NT2/D1 (cell line): ENCODE data around the gene MAP2K2.
A peak's percentile ranks its signal among the peaks of the same experiment; 100 is the strongest.

ENCODE experiments used
- DNase-seq: peaks from one replicate; pipeline ENCODE4 v3.0.0-alpha.2; 2011; ENCODE audit warnings: low read depth, low spot score
- H3K27me3 ChIP-seq: 2 replicates; pipeline ENCODE4 v1.6.0; 2011; ENCODE audit warnings: mild to moderate bottlenecking; ENCODE audit not compliant: insufficient read length, insufficient read depth
- H3K36me3 ChIP-seq: 2 replicates; pipeline ENCODE4 v1.6.1; 2011; ENCODE audit warnings: mild to moderate bottlenecking, low read length, mixed read lengths; ENCODE audit not compliant: insufficient read depth, insufficient read length
- H3K4me1 ChIP-seq: 2 replicates; pipeline ENCODE4 v1.5.1; 2011; ENCODE audit not compliant: insufficient read depth, insufficient read length
- H3K4me3 ChIP-seq: 2 replicates; pipeline ENCODE4 v1.5.1; 2011; ENCODE audit warnings: low read depth; ENCODE audit not compliant: insufficient read length
- H3K9ac ChIP-seq: 2 replicates; pipeline ENCODE4 v1.6.0; 2011; ENCODE audit warnings: low read depth; ENCODE audit not compliant: insufficient read length
- H3K9me3 ChIP-seq: 2 replicates; pipeline ENCODE4 v1.5.1; 2011; ENCODE audit warnings: mild to moderate bottlenecking, low read length; ENCODE audit not compliant: insufficient read depth
- SUZ12 ChIP-seq: IDR thresholded peaks from 2 replicates; pipeline ENCODE4 v1.6.1; 2011; ENCODE audit not compliant: insufficient read length, insufficient read depth; ENCODE audit errors: extremely low read depth
- YY1 ChIP-seq: IDR thresholded peaks from 2 replicates; pipeline ENCODE4 v1.6.1; 2011; ENCODE audit not compliant: insufficient read length, insufficient read depth
- ZNF274 ChIP-seq: IDR thresholded peaks from 2 replicates; pipeline ENCODE4 v1.6.1; 2011; ENCODE audit warnings: mild to moderate bottlenecking, low read depth, low read length

Gene MAP2K2

DNA sequence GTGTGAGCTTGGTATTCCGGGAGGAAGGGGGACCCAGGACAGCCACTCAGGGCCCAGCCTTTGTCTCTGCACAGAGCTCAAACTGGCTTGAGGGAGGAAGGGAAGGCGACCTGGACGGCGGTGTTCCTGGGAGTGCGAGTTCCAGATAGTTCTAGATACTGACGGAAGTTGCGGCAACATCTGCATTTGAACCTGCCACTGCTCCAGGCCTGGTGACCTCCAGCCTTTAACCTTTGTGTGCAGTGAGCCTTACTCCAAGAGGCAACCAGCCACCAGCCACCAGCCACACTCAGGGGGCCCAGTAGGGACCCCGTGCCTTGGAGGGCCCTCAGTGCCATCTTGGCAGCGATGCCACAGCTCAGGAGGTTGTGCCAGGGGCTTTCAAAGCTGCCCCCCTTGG, 41.8 kb downstream of the MAP2K2 start:
- Histone ChIP-seq H3K27me3 (no peaks in the 10 kb centered on the region), H3K36me3 (no peaks in the 10 kb centered on the region)
- no peak for DNase-seq

GRCh38 chr19:4081441-4082129, 42.3 kb downstream of the MAP2K2 start:
- no peaks in the 10 kb centered on the region for H3K9me3 ChIP-seq

More for the DNA sequence above, 41.8 kb downstream of the MAP2K2 start:
- no peak overlapping the region for H3K9ac ChIP-seq
- TF ChIP-seq YY1 (no peak), ZNF274 (no peak), SUZ12 (no peak)
- no peak overlapping the region for H3K4me3 ChIP-seq
- H3K4me1 ChIP-seq = peaks cover 23% of the 10 kb centered on the region
- H3K9me3 ChIP-seq = no peaks in the 10 kb centered on the region

GRCh38 chr19:4080473-4080872, 43.4 kb downstream of the MAP2K2 start:
- Histone ChIP-seq H3K4me1 (peaks cover 25% of the 10 kb centered on the region), H3K36me3 (no peaks in the 10 kb centered on the region), H3K9ac (no peak overlapping the region), H3K4me3 (no peak overlapping the region), H3K9me3 (no peaks in the 10 kb centered on the region), H3K27me3 (no peaks in the 10 kb centered on the region)
- TF ChIP-seq YY1 (no peak), SUZ12 (no peak), ZNF274 (no peak)
- no peak for DNase-seq

More at GRCh38 chr19:4081441-4082129, 42.3 kb downstream of the MAP2K2 start:
- TF ChIP-seq SUZ12 = no peak
- TF ChIP-seq YY1 = no peak
- no peak for TF ChIP-seq ZNF274
- H3K9ac ChIP-seq = no peak overlapping the region
- no peak for DNase-seq
- H3K4me1 ChIP-seq = peaks cover 29% of the 10 kb centered on the region
- H3K4me3 ChIP-seq = no peak overlapping the region
- H3K36me3 ChIP-seq = no peaks in the 10 kb centered on the region
- no peaks in the 10 kb centered on the region for H3K27me3 ChIP-seq

GRCh38 chr19:4077800-4078684, 45.9 kb downstream of the MAP2K2 start:
- Histone ChIP-seq H3K9me3 (no peaks in the 10 kb centered on the region), H3K36me3 (no peaks in the 10 kb centered on the region), H3K4me3 (no peak overlapping the region), H3K4me1 (peaks cover 17% of the 10 kb centered on the region), H3K9ac (no peak overlapping the region), H3K27me3 (no peaks in the 10 kb centered on the region)
- TF ChIP-seq SUZ12 = no peak
- no peak for TF ChIP-seq ZNF274
- TF ChIP-seq YY1 = no peak
- no peak for DNase-seq

DNA sequence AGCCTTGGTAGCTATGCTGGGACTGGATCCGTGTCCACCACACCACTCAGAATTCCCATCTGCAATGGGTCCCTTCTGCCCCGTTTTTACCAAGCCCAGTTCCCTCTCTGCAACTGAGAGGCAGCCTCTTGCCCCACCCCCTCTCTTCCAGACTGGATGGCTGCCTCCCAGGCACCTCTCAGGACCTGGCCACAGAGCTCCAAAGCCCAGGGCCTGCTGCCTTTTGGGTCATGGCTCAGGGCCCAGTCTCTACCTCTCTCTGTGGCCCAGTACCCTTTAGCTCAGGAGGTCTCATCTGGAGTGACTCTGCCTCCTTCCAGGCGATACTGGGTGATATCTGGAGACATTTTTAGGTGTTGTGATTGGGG, 46.9 kb downstream of the MAP2K2 start:
- no peaks in the 10 kb centered on the region for H3K36me3 ChIP-seq
- peak overlapping the region; percentile 57 for H3K9ac ChIP-seq
- TF ChIP-seq ZNF274 = no peak
- TF ChIP-seq YY1 = no peak
- no peak for TF ChIP-seq SUZ12
- no peaks in the 10 kb centered on the region for H3K9me3 ChIP-seq
- peaks cover 14% of the 10 kb centered on the region for H3K4me1 ChIP-seq
- H3K27me3 ChIP-seq = no peaks in the 10 kb centered on the region
- H3K4me3 ChIP-seq = no peak overlapping the region
- DNase-seq = no peak

- no peak for DNase-seq
- H3K4me1 ChIP-seq = peaks cover 13% of the 10 kb centered on the region
- H3K4me3 ChIP-seq = no peak overlapping the region
- no peaks in the 10 kb centered on the region for H3K27me3 ChIP-seq
- TF ChIP-seq SUZ12 (no peak), YY1 (no peak), ZNF274 (no peak)
- no peak overlapping the region for H3K9ac ChIP-seq
- H3K36me3 ChIP-seq = no peaks in the 10 kb centered on the region
- H3K9me3 ChIP-seq = no peaks in the 10 kb centered on the region
These were observed 48.5 kb downstream of the MAP2K2 start for GRCh38 chr19:4075373-4075772.

- peaks cover under 1% of the 10 kb centered on the region for H3K4me1 ChIP-seq
- H3K9ac ChIP-seq = no peak overlapping the region
- H3K4me3 ChIP-seq = no peak overlapping the region
- DNase-seq = no peak
- peaks cover 28% of the 10 kb centered on the region for H3K27me3 ChIP-seq
- no peaks in the 10 kb centered on the region for H3K36me3 ChIP-seq
- no peaks in the 10 kb centered on the region for H3K9me3 ChIP-seq
- no peak for TF ChIP-seq YY1
- no peak for TF ChIP-seq ZNF274
- TF ChIP-seq SUZ12 = no peak
These were observed 52.3 kb downstream of the MAP2K2 start for GRCh38 chr19:4071610-4072009.
